Measurements from ENCODE around the gene CPLX1.
"Not testable (repeated sequence)": the region's sequence is repeated elsewhere in the genome, so short reads cannot be mapped to it uniquely, and the experiment has no call there.

The CPLX1 gene

GRCh38 chr4:754221-755120 is 71.5 kb downstream of the CPLX1 start:
- no peak for FAIRE-seq

GRCh38 chr4:753186-753585 is 72.7 kb downstream of the CPLX1 start:
- not testable (repeated sequence) for DNase-seq (ENCODE audit: insufficient read length, low spot score); FAIRE-seq

More at GRCh38 chr4:754221-755120, 71.5 kb downstream of the CPLX1 start:
- TF ChIP-seq PAX5 (IDR thresholded peaks at IDR 0.05; ENCODE audit: insufficient read depth, low read length, severe bottlenecking) (no peak), POU2F2 (IDR thresholded peaks at IDR 0.05; ENCODE audit: low read depth, low read length) (no peak), TAF1 (IDR thresholded peaks at IDR 0.05; ENCODE audit: low read depth, low read length) (no peak), SPI1 (IDR thresholded peaks at IDR 0.05; ENCODE audit: low read depth, low read length) (no peak), POLR2A (IDR thresholded peaks at IDR 0.05; ENCODE audit: low read depth, low read length) (no peak), POLR2AphosphoS5 (IDR thresholded peaks at IDR 0.05; ENCODE audit: low read depth, low read length) (no peak)
- no peak for DNase-seq (ENCODE audit: insufficient read length, low spot score)

GRCh38 chr4:752196-752861 is 73.6 kb downstream of the CPLX1 start:
- FAIRE-seq = no peak
- no peak for DNase-seq (ENCODE audit: insufficient read length, low spot score)
- no peak for TF ChIP-seq SPI1 (IDR thresholded peaks at IDR 0.05; ENCODE audit: low read depth, low read length)
- TF ChIP-seq POU2F2 (IDR thresholded peaks at IDR 0.05; ENCODE audit: low read depth, low read length) = no peak
- TF ChIP-seq PAX5 (IDR thresholded peaks at IDR 0.05; ENCODE audit: insufficient read depth, low read length, severe bottlenecking) = no peak
- TF ChIP-seq TAF1 (IDR thresholded peaks at IDR 0.05; ENCODE audit: low read depth, low read length) = no peak
- no peak for TF ChIP-seq POLR2A (IDR thresholded peaks at IDR 0.05; ENCODE audit: low read depth, low read length)
- TF ChIP-seq POLR2AphosphoS5 (IDR thresholded peaks at IDR 0.05; ENCODE audit: low read depth, low read length) = no peak

- FAIRE-seq (no peak), DNase-seq (ENCODE audit: insufficient read length, low spot score) (no peak)
- TF ChIP-seq PAX5 (IDR thresholded peaks at IDR 0.05; ENCODE audit: insufficient read depth, low read length, severe bottlenecking) (no peak), TAF1 (IDR thresholded peaks at IDR 0.05; ENCODE audit: low read depth, low read length) (no peak), POLR2AphosphoS5 (IDR thresholded peaks at IDR 0.05; ENCODE audit: low read depth, low read length) (no peak), SPI1 (IDR thresholded peaks at IDR 0.05; ENCODE audit: low read depth, low read length) (no peak), POLR2A (IDR thresholded peaks at IDR 0.05; ENCODE audit: low read depth, low read length) (no peak), POU2F2 (IDR thresholded peaks at IDR 0.05; ENCODE audit: low read depth, low read length) (no peak)
Observed at GRCh38 chr4:751676-752075, 74.3 kb downstream of the CPLX1 start.

- no peak for FAIRE-seq
- TF ChIP-seq POLR2A (IDR thresholded peaks at IDR 0.05; ENCODE audit: low read depth, low read length) = no peak
- TF ChIP-seq POLR2AphosphoS5 (IDR thresholded peaks at IDR 0.05; ENCODE audit: low read depth, low read length) = no peak
- TF ChIP-seq PAX5 (IDR thresholded peaks at IDR 0.05; ENCODE audit: insufficient read depth, low read length, severe bottlenecking) = no peak
- TF ChIP-seq SPI1 (IDR thresholded peaks at IDR 0.05; ENCODE audit: low read depth, low read length) = no peak
- no peak for TF ChIP-seq TAF1 (IDR thresholded peaks at IDR 0.05; ENCODE audit: low read depth, low read length)
- TF ChIP-seq POU2F2 (IDR thresholded peaks at IDR 0.05; ENCODE audit: low read depth, low read length) = no peak
- DNase-seq (ENCODE audit: insufficient read length, low spot score) = no peak
Observed at GRCh38 chr4:749698-750666, 75.9 kb downstream of the CPLX1 start.

- TF ChIP-seq SPI1 (IDR thresholded peaks at IDR 0.05; ENCODE audit: low read depth, low read length) = no peak
- no peak for TF ChIP-seq PAX5 (IDR thresholded peaks at IDR 0.05; ENCODE audit: insufficient read depth, low read length, severe bottlenecking)
- TF ChIP-seq POLR2AphosphoS5 (IDR thresholded peaks at IDR 0.05; ENCODE audit: low read depth, low read length) = no peak
- no peak for TF ChIP-seq POU2F2 (IDR thresholded peaks at IDR 0.05; ENCODE audit: low read depth, low read length)
- no peak for TF ChIP-seq TAF1 (IDR thresholded peaks at IDR 0.05; ENCODE audit: low read depth, low read length)
- no peak for TF ChIP-seq POLR2A (IDR thresholded peaks at IDR 0.05; ENCODE audit: low read depth, low read length)
- DNase-seq (ENCODE audit: insufficient read length, low spot score) (no peak), FAIRE-seq (no peak)
Observed at GRCh38 chr4:748461-748860, 77.5 kb downstream of the CPLX1 start.

- no peak for TF ChIP-seq SPI1 (IDR thresholded peaks at IDR 0.05; ENCODE audit: low read depth, low read length)
- TF ChIP-seq POU2F2 (IDR thresholded peaks at IDR 0.05; ENCODE audit: low read depth, low read length) = no peak
- no peak for TF ChIP-seq POLR2AphosphoS5 (IDR thresholded peaks at IDR 0.05; ENCODE audit: low read depth, low read length)
- TF ChIP-seq POLR2A (IDR thresholded peaks at IDR 0.05; ENCODE audit: low read depth, low read length) = no peak
- TF ChIP-seq TAF1 (IDR thresholded peaks at IDR 0.05; ENCODE audit: low read depth, low read length) = no peak
- TF ChIP-seq PAX5 (IDR thresholded peaks at IDR 0.05; ENCODE audit: insufficient read depth, low read length, severe bottlenecking) = no peak
- DNase-seq (ENCODE audit: insufficient read length, low spot score) (no peak), FAIRE-seq (no peak)
Observed at GRCh38 chr4:747546-748170, 78.3 kb downstream of the CPLX1 start.

GRCh38 chr4:744212-744841 is 81.6 kb downstream of the CPLX1 start:
- FAIRE-seq = no peak
- DNase-seq (ENCODE audit: insufficient read length, low spot score) = no peak
- TF ChIP-seq SPI1 (IDR thresholded peaks at IDR 0.05; ENCODE audit: low read depth, low read length) = no peak
- TF ChIP-seq POLR2A (IDR thresholded peaks at IDR 0.05; ENCODE audit: low read depth, low read length) = no peak
- no peak for TF ChIP-seq POU2F2 (IDR thresholded peaks at IDR 0.05; ENCODE audit: low read depth, low read length)
- TF ChIP-seq PAX5 (IDR thresholded peaks at IDR 0.05; ENCODE audit: insufficient read depth, low read length, severe bottlenecking) = no peak
- no peak for TF ChIP-seq POLR2AphosphoS5 (IDR thresholded peaks at IDR 0.05; ENCODE audit: low read depth, low read length)
- TF ChIP-seq TAF1 (IDR thresholded peaks at IDR 0.05; ENCODE audit: low read depth, low read length) = no peak

Measured in GM12891 (cell line).